T-helper 22 cell (primary cell): ENCODE measurements around the gene THRB.

Experiments used
- DNase-seq: peaks from one replicate; pipeline ENCODE4 v3.0.0-alpha.2; 2020; ENCODE audit warnings: low read depth

The THRB gene

DNA sequence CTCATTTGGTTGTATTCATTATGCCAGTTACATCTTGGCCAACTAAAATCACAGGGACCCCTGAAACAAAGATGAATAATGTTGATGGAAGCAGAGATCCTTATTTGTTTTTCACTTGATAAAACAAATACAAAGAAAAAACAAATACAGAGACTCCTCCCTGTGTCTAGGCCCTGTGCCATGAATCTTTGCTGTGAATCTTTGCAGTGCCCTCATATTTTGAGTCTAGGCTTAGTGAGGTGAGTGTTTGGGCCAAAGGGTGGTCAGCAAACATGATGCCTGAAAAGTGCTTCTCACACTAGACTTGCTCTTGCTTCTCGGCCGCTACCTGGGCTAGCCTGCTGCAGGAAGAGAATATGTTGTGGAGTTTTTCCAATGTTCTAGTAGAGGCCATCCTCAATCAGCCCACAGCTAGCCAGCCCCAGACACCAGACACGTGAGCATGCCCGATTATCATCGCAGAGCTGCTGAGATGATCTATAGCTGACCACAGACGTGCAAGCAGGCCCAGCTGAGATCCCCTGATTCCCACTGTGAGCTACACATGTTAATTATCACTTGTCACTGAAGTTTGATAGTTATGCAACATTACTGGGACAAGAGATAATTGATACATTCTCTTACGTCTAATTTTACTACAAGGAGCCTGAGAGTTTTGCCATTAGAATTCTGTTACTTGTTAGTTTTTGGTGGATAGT lies 191.4 kb downstream of the THRB start:
- no peak for DNase-seq

DNA sequence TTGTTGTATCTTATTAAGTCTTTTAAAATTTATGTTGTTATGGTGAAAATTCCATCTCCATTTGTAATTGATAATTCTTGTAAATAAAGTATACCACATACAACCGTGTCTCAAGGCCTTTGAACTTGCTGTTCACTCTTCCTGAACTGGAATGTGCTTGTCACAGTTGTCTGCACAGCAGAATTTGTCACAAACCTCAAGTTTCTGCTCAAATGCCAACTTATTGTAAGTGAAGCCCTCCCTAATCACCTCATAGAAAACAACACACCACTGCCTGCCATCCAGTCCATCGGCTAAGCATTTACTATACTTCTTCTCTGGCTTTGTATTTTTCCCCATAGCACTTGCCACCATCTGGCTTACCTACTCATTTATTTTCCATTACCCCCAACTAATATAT lies 192.3 kb downstream of the THRB start:
- no peak for DNase-seq

DNA sequence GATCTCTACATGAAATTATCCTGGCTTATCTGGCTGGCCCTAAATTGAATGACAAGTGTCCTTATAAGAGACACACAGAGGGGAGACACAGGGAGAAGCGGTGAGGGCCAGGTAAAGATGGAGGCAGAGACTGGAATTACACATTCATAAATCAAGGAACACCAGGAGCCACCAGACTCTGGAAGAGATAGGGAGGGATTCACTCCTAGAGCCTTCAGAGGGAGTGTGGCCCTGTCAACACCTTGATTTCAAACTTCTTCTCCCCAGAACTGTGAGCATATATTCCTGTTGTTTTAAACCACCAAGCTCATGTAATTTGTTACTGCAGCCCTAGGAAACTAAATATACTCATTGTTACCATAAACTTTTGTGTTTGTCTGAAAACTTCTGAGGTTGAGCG lies 193.7 kb downstream of the THRB start:
- no peak for DNase-seq

DNA sequence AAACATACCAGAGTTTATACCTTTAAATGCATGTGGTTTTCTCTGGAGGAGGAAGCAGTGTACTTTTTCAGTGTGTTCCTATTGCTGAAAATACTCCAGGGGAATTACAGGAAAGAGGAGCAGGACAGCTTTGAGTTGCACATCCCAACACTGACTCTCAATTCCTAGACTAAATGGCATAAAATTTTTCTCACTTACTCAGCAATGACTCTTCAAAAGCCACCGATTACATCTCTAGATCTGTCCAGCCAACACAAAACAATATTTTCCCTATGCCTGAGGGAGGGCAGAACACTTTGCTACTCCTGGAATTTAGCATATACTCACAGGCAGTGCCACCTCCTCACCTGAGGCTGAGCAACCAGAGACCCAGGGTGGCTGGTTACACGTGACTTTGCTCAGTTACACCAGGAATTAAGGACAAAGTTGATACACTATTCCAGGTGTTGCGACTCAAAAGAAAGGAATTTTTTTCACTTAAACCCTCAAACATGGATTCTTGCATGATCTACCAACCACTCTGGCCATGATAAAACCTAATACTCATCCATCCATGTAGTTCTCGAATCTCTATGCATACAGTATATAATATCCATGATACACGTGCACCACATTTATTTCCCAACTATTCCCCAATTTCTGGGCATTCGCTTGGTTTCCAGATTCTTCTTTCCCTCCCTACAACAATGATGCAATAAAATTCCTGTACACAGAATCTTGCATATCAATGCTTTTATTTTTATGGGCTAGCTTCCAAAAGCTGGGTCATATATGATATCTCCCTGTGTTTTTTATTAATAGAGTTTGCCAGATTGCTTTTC lies 194.6 kb downstream of the THRB start:
- no peak for DNase-seq

DNA sequence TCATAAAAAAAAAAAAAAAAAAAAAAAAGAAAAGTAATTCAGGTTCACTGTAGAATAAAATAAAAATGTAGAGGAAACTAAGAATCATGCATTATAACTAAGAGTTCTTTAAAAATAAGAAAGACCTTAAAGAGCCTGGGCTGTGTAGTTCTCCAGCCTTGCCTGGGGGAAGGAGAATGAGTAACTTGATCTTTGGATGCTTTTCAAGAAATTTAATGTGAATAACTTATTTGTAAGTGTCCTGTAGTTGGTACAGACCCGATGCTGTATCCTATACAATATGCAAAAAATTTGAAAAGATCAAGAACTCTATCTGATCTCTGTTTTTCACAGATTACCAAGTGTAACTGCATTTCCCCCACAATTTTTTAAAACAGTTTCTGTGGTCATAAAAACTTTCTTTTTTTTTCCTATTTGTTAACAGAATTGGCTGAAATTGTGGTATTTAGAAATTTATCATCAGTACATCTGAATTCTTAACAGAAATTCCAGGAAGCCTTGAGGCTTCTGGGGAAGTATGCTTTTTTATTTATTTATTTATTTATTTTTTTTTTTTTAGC lies 195.3 kb downstream of the THRB start:
- no peak for DNase-seq

DNA sequence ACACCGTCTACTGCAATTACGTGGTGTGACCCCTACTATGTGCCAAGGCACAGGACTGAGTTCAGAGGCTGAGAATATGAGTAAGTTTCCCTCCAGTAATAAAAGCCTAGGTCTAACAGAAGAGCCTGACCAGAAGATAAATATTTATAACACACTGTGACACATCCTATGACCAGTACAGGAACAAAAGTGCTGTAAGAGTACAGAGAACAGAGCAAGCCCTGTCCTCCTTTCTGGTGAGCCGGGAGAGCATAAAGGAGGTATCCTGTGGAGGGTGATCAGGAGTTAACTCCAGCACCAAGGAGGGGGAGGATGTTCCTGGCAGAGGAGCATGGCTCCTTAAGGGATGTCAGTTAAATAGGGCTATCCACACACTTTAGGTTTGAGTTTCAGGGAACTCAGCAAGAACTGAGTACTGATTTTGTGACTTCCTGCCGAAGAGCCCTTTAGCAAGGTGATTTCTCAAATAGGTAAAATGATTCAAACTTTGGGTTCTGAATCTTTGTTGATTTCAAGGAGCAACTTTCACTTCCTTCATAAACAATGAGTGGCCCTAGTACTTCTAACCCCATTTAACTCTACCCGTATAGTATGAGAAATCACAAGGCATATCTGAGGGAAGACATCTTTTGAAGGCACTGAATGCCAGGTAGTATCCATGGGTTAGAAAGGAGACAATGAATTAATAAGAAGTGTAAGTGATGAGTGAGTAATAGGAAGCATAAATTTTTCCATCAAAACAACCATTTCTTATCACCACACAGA lies 198.0 kb downstream of the THRB start:
- no peak for DNase-seq

DNA sequence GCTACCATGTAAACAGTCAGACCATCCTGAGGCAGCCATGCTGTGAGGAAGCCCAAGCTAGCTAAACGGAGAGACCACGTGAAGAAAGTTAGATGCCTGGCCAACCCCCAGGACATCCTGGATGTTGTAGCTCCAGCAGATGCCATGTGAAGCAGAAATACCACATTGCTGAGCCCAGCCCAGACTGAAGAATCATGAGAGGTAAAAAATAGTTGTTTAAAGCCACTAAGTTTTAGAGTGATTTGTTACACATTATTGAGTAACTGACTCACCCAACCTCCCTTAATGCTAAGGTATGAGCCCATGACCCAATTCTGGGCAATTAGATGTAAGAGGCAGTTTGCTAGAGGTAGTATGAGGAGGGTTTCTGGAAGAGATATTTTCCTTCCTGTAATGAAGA lies 200.5 kb downstream of the THRB start:
- no peak for DNase-seq

DNA sequence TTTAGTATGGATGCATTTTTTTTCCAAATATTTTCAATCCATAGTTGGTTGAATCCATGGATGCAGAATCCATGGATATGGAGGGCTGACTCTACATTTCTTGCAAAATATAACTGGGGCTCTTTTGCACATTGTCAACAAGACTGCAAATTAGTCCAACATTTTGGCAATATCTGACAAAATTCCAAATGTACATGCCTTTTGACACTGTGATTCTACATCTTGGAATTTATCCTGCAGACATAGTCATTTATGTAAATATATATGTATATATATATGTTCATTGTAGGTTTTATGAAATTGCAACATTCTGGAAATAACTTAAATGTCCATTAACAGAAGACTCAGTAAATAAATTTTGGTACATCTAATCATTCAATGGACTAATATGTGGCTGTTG lies 203.0 kb downstream of the THRB start:
- DNase-seq, result no peak

DNA sequence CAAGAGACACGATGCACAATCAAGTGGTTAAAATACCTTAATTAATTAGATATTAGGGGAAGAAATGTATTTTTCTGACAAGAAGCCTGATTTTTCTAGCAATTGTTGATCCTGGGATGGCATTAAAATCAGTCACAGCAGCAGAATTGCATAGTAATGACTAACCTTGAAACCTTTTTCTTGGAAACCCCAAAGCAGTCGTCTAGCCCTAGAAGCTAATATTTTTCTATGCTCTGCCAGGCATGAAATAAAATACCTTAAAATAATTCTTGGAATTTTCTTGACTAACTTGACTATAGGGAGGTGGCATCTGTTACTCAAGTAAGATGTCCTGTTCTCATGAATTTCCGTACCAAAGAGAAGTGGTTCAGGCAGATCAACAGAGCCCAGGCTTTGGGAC lies 204.1 kb downstream of the THRB start:
- no peak for DNase-seq

DNA sequence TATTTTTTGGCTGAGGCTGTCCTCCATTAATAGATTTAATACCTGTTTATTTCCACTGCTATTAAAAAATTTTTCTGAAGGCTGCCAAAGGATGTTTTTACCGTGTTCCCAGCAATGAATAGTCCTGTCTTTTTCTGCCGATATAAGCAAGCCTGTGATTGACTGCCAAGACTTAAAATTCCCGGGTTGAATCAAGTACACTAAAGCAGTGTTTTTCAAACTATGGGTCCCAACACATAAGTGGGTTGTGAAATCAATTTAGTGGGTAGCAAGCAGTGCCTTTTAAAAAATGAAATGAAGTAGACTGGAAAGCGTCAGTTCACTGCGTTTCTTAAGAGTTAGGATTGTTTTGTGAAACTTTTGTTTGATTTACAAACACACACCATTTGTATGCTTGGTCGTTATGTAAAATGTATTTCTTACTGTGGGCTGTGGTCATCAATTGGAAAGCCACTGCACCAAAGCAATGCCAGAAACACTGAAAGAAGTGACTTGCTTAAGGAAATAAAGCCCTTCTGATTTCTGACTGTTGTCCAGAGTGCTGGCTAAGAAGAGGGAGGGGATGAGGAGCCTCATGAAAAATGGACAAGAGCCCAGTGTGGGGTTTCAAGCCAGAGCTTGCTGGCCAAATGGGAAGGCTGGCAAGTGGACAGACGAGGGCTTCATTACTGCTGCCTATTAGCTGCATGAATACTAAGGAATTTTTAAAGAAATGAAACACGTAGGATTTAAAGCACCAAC lies 206.0 kb downstream of the THRB start:
- DNase-seq, result no peak

DNA sequence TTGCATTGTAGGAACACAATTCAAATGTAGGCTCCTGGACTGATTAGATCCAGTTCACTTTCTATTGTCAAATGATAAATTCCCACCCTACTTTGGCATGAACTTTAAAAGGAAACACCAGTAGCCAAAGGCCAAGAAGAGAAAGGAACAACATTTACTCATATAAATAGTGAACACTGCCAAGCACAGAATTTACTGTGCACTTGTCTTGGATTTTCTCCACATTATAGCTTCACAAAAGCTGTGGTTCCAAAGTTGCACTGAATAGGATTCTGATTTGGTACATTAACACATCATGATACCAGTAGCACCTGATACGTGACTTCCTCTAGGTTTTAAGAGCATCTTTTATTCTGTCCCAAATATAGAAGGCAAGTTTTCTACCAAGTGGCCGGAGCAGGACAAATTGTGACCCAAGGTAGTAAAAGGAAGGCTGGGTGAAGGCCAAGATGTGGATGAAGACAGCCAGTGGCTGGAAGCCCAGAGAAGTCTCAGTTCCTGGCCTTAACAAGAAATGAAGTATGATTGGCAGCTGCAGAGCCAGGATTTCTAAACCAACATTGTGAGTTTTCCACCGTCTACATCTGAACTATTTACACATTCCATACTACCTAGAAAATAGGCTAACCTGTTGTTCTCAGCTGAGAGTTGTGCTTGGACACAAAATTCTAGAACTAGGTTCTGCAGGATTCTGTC lies 206.7 kb downstream of the THRB start:
- DNase-seq, result no peak

DNA sequence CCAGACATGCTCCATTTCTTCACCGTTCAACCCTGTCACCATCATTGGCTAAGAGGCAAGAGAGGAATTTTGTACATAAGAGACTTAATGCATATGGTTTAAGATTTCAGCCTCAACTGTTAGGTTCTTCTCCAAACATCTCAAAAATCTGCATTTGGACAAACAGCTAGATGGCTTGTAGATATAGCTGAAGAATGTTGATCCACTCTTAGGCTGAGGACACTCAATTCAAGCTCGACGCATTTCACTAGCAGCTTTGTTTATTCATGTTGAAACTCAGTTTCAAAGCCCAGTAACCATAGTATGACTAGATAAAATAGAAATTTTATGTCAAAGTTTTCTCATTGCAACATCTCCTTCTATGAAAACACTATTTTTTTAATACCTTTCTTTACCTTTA lies 208.2 kb downstream of the THRB start:
- DNase-seq, result no peak

DNA sequence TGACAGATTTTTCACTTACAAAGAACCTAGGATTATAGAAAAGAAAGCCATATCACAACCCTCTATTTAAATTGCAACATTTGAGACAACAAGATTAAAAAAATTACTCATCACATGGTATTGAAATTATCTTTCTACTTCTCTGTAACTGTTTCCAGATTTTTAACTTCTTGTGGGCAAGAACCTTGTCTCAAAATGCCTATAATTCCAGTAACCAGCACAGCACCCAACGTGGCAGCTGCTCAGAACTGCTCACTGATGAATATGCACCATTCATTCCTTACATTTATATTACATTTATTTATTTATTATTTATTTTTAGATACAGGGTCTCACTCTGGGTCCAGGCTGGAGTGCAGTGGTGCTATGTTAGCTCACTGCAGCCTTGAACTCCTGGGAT lies 216.1 kb downstream of the THRB start:
- no peak for DNase-seq

DNA sequence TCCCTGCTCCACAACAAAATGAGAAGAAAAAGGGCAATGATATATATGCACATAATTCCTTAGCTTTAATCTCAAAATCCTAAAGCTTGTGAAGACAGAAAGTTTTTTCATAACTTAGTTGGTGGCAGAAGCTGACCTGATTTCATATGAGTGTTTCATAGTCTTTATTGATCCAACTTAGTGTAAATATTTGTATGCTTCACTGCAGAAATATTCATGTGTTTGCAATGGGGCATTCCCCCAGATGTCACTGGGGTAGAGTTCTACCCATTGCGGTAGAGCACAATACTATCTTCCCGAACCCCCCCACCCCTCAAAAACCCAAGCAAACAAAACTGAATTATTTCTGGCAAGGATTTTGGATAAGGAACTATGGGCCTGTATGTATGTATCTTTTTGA lies 221.2 kb downstream of the THRB start:
- DNase-seq, result no peak

DNA sequence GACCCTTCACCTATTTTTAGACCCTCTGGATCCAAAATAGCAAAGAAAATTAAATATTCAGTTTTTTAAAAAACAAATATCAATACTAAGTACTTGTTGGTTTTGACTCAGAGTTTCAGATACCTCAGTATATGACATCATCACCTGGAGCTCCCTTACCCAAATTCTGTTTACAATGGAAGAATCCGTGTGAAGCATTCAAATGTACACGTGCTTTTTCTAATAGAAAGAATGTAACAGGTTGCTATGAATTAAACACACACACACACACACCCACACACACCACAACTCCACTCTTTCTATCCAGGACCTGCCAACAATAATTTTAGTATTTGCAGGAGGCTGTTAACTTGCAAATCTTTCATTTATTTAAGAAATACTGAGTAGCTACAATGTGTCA lies 221.8 kb downstream of the THRB start:
- no peak for DNase-seq

DNA sequence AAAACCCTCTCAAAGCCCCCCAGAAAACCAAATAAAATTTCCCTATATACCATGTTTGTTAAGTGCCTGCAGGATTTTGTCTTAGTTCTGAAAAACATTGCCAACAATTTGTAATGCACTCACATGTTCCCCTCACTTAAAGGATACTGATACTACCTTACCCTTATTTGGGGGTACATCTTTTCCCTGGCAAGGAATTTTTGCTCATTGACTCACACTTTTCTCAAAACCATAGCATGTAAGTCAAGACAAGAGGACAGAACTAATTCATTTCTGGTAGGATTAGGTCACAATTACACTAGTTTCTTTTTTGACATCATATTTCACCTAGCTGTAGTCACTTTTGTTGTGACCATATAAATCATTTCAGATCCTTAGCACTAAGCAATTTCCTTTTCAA lies 222.2 kb downstream of the THRB start:
- DNase-seq, result no peak

DNA sequence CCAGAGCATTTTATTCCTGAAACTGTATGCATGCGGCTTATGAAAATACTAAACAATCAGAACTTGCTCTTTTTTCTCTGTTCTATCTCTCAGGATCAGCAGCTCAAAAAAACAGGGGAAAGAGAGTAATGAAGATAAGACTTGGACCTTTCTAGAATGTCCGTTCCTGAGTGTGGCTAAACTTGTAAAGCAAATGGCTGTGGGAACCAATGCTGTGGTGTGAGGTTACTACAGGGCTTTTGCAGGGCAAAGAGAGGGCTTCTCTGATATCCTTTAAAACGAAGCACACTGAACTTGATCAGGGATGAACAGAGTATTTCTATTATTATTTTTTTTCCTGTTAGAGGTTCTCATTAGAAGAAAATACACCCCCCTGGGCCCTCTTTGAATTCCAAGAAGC lies 223.4 kb downstream of the THRB start:
- no peak for DNase-seq

DNA sequence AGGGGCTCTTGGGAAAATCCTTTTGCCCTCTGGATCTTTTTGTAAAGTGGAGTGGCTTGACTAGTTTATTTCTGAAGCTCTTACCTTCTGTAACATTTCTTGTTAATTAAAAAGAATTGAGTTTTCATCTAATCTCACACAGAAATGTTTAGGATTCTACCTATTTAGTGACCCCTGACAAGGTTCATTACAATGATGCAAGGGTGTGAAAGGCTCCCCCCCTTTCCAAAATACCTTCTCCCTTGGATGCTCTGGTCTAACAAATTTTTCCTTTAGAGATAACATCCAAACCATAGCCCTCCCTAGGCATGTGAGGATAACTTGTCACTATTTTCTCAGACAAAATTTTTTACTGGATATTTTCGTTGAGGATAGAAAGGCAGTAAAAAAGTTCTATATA lies 223.9 kb downstream of the THRB start:
- no peak for DNase-seq

DNA sequence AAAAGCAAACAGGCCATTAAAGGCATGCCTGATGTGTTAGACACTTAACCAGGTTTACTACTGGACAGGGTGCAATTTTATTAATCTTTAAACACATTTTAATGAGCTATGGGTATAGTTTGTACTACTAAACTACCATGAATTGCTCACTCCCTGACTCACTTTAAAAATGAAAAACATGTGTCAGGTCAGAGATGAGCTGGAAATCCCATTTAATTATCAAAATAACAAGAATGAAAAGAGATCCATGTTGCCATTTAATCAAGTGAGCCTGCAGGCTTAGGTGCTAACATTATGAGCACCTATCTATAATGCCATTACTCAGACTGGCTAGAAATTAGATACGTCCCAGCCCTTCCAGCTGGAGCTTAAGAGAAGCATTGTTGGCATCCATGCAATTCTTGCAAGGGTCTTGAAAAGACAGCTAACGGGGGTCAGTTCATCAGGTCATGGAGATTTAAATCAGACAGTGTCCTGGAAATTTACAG lies 224.4 kb downstream of the THRB start:
- no peak for DNase-seq

DNA sequence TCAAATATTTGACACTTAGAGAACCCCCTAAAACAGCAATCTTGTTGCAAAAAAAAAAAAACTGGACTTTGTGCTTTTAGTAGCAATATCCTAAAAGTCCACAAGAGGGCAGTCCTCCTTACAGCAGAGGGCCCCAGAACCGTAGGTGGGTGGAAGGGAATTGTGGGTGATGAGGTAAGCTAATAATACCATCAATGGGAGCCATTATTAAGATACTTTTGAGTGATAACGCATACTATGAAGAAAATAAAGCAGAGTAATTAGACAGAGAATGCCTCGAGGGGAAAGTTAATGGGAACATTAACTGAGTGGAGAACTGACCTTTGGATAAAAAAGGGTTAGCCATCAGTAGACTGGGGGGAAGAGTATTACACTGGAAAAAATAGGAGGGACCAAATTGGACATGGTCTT lies 229.9 kb downstream of the THRB start:
- no peak for DNase-seq

DNA sequence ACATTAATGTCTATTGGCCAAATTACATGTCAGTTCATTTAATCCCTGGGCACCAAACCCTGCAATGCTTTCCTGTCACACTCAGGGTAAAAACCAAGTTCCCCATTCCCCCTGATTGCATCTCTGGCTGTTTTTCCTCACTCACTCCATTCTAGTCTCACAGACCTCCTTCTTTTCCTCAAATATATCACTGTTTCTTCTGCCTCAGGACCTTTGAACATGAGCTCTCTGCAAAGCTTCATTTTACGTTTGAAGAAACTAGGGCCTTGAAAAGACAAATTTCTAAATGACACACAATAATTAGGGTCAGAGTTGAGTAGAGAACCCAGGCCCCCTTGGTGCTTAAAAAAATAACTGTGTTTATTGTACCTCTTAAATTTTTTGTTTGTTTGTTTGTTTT lies 230.6 kb downstream of the THRB start:
- DNase-seq, result no peak
